Measurements from ENCODE around the gene C16orf54.
A peak's percentile ranks its signal among the peaks of the same experiment; 100 is the strongest.
"Not testable (repeated sequence)": the region's sequence is repeated elsewhere in the genome, so short reads cannot be mapped to it uniquely, and the experiment has no call there.

The C16orf54 gene

GRCh38 chr16:29767062-29767461 lies 21.3 kb upstream of the C16orf54 start:
- DNase-seq: no peak

- DNase-seq: no peak
These were observed 20.8 kb upstream of the C16orf54 start for GRCh38 chr16:29766571-29766970.

- DNase-seq: no peak
These were observed 19.6 kb upstream of the C16orf54 start for GRCh38 chr16:29765167-29766032.

- no peak for DNase-seq
These were observed 17.5 kb upstream of the C16orf54 start for GRCh38 chr16:29763326-29763725.

- DNase-seq: no peak
These were observed 16.1 kb upstream of the C16orf54 start for GRCh38 chr16:29761882-29762281.

- DNase-seq: not testable (repeated sequence)
These were observed 15.5 kb upstream of the C16orf54 start for GRCh38 chr16:29761280-29761651.

GRCh38 chr16:29760567-29761279 lies 14.9 kb upstream of the C16orf54 start:
- peak; percentile 27 for DNase-seq

GRCh38 chr16:29757950-29758466 lies 12.2 kb upstream of the C16orf54 start:
- peak; percentile 28 for DNase-seq

- not testable (repeated sequence) for DNase-seq
These were observed 11.3 kb upstream of the C16orf54 start for GRCh38 chr16:29757086-29757485.

- no peak for DNase-seq
These were observed 10.9 kb upstream of the C16orf54 start for GRCh38 chr16:29756654-29757053.

GRCh38 chr16:29753516-29753915 lies 7.7 kb upstream of the C16orf54 start:
- no peak for DNase-seq

GRCh38 chr16:29748760-29749149 lies 3.0 kb upstream of the C16orf54 start:
- not testable (repeated sequence) for DNase-seq

- no peak for DNase-seq
These were observed 2.4 kb upstream of the C16orf54 start for GRCh38 chr16:29747947-29748759.

GRCh38 chr16:29746518-29746917 lies 728 bp upstream of the C16orf54 start:
- DNase-seq: not testable (repeated sequence)

GRCh38 chr16:29745121-29745852 lies 503 bp downstream of the C16orf54 start:
- DNase-seq: no peak

- no peak for DNase-seq
These were observed 1.2 kb downstream of the C16orf54 start for GRCh38 chr16:29744541-29745101.

GRCh38 chr16:29743827-29744531 lies 1.8 kb downstream of the C16orf54 start:
- no peak for DNase-seq

- no peak for DNase-seq
These were observed 2.3 kb downstream of the C16orf54 start for GRCh38 chr16:29743475-29743826.

- no peak for DNase-seq
These were observed 3.0 kb downstream of the C16orf54 start for GRCh38 chr16:29742683-29743275.

GRCh38 chr16:29740630-29741015 lies 5.2 kb downstream of the C16orf54 start:
- not testable (repeated sequence) for DNase-seq
